Measurements from ENCODE around the gene KDM4F. TPM values are rescaled to one million over a fixed set of nuclear protein-coding genes. Genes with fewer than 3 reads are reported as not detected.
"Not testable (repeated sequence)": the region's sequence is repeated elsewhere in the genome, so short reads cannot be mapped to it uniquely, and the experiment has no call there.

The KDM4F gene
- not detected in 2 replicates for total RNA-seq (2014; rRNA removed; shearing (Covaris generic))

DNA sequence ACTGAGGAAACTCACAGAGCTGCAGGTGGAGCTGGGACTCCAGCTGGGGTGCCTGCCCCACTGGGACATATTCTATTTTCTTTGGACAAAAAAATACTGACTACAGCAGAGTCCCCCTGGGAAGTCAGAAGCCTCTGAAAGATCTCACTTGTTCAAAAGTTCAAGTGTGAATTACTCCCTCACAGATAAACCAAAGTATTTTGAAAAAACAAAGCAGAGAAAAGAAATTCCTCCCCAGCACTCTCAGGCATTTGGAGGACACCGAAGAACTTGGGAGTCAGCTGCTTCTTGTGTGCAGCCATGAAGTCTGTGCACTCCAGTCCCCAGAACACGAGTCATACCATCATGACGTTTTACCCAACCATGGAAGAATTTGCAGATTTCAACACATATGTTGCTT lies at the start of gene KDM4F:
KDM4F (plus strand) TSS at position 301 of the 400 bp plus-strand sequence.
- not testable (repeated sequence) for DNase-seq (ENCODE audit: low spot score)

DNA sequence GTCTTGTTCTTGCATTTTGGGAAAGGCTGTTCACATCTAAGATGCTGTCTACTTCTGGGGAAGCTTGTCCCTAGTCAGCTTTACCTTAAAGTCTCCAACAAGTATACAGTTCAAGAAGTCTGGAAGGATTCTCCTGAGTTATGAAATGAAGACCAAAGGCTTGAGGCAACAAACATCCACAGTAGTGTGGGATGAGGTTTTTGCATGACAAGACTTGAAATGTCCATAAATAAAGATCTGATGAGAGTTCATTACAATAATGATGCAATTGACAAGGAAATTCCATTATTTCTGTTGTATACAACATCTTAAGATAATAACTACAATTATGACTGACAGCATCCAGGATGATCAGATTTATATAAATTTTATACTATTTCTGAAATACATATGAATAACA lies 45.5 kb upstream of the KDM4F start:
- DNase-seq (ENCODE audit: low spot score), result no peak

DNA sequence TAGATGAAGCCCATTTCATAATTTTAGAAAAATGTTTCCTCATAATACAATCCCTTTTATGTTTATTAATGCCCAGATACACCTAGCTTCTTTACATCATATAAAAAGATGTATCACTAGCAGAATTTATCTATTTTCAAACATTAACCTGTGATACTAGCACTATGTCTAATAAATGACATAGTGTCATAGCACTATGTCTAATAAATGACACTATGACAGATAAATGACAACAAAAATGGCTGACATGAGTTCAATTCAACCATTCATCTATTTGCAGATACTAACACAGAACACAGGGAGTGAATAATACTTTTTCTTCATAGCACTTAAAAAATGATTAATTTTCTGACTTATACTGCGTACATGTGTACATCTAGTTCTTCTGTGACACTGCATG lies 43.6 kb upstream of the KDM4F start:
- DNase-seq (ENCODE audit: low spot score), result no peak

DNA sequence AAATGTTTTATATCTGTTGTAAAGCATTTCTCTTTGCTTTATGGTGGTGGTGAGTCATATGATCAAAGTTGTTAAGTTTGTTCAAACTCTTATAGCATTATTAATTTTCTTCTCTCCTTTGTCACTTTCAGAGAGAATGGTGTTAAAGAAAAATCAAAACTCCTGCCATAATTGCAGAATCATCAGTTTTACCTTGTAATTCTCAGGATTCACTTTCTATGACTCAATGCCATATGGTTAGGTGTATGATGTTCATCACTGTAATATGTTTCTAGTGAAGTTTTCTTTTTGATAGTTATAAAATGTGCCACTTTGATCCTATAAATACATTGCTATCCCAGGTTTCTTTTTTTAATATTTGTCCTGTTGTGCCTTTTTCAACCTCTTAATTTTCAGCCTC lies 37.8 kb upstream of the KDM4F start:
- DNase-seq (ENCODE audit: low spot score), result no peak

DNA sequence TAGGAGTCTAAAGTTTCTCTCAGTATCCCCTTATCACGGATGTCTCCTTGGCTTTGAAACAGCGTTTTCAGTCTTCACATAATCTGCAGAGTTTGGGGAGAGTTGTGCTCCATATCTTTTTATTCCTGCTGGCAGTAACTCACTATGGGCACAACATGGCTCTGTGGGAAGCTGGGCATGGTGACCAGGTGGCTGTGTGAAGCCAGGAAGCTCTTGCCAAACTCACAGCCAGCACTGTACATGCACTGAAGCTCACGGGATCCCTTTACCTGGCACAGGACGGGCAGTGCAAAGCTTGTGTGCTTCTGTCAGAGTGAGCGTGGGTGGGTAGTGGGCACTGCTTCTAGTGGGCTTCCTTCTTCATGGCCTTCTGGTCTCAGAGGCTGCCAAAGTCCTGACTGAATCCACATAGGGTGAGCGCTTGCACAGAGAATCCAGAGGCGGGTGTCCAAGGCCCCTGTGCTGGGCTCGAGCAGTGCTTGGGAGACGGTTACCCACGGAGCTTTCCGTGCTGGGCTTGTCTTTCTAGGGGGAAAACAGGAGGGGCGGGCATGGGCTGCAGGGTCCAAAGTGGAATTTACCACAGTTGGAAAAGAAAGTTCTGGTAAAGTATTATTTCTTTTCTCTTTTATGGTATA lies 34.9 kb upstream of the KDM4F start:
- DNase-seq (ENCODE audit: low spot score), result no peak

DNA sequence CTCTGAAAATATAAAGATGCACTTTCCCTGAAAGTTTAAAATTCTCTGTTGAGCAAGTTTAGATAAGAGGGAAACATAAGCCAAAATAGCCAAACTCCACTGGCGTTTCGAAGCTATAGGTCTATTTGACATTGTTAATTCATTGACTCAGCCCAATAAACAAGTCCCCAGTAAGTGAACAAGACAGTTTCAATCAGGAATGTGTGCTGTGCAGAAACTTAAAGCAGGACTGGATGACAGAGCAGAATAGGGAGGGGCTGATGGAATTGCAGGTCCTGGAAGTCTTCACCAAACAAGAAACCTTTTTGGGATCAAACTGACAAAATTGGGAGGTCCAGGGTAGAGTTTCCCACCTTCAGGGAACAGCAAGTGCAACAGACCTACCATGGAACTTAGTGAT lies 33.1 kb upstream of the KDM4F start:
- DNase-seq (ENCODE audit: low spot score), result no peak

DNA sequence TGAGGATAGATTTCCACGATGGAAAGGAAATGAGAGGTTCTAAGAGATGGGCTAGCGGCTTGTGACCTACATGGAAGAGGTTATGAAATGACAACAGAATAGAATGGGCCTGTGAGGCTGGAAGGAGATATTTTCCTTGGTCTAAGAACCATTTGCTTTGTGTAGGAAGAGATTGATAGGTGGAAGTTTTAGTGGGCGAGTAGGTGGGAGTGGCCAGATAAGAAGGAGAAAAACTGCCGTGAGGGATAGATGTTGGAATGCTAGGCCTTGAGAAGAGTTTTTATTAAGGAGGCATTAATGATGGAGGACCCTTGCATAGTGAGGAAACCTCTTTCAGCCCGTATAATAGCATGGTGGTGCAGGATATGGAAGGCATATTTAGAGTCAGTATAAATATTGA lies 27.8 kb upstream of the KDM4F start:
- not testable (repeated sequence) for DNase-seq (ENCODE audit: low spot score)

DNA sequence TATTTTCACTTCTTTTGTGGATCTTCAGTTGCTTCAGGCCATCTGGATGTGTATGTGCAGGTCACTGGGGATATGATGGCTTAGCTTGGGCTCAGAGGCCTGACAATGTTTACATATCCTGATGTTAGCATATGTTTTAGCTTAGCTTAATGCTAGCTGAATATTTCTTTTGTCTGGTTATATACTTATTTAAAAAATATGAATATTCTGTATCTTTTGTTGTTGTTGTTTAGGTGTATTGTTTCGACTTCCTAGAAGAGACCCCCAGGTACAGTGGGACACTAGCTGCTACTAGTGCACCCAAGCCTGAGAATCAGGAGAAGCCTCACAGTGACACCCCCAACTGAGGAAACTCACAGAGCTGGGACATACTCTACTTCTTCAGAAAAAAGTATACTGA lies 24.3 kb upstream of the KDM4F start, which contains the start of gene KDM4E:
KDM4E (plus strand) TSS at position 301 of the 400 bp plus-strand sequence. CDS start 300 bp downstream, outside the sequence.
- no peak for DNase-seq (ENCODE audit: low spot score)

DNA sequence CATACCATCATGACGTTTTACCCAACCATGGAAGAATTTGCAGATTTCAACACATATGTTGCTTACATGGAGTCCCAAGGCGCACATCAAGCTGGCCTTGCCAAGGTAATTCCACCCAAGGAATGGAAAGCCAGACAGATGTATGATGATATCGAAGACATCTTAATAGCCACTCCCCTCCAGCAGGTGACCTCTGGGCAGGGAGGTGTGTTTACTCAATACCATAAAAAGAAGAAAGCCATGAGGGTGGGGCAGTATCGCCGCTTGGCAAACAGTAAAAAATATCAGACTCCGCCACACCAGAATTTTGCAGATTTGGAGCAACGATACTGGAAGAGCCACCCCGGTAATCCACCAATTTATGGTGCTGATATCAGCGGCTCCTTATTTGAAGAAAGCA lies 23.6 kb upstream of the KDM4F start:
- not testable (repeated sequence) for DNase-seq (ENCODE audit: low spot score)

DNA sequence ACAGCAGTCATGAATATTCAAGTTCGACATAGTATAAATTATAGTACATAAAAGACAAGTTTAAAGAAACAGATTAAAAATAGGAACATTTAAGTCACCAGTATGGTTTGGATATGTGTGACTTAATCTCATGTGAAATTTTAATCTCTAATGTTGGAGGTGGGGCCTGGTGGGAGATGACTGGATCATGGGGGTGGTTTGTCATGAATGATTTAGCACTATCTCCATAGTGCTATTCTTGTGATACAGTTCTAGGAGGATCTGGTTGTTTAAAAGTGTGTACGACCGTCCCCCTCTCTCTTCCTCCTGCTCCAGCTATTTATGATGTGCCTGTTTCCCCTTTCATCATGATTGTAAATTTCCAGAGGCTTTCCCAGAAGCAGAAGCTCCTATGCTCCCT lies 20.9 kb upstream of the KDM4F start:
- DNase-seq (ENCODE audit: low spot score), result no peak

DNA sequence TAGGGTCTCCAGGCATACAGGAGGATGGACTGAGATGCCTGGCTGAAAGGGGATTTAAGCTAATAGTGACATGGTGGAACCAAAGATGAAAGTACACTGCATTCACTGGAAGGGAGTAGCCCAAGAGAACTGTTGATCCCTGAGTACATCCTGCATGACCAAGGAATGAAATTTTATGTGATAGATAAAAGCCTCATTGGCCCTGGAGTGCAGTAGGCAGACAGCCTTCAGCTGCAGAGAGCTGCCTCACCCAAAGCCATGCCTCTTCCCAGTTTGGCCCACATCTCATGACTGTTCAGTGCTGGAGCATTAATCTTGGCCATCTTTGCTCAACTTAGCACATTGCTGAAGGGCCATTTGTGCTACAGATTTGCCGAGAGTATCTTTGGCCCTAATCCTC lies 16.2 kb upstream of the KDM4F start:
- DNase-seq (ENCODE audit: low spot score), result no peak

DNA sequence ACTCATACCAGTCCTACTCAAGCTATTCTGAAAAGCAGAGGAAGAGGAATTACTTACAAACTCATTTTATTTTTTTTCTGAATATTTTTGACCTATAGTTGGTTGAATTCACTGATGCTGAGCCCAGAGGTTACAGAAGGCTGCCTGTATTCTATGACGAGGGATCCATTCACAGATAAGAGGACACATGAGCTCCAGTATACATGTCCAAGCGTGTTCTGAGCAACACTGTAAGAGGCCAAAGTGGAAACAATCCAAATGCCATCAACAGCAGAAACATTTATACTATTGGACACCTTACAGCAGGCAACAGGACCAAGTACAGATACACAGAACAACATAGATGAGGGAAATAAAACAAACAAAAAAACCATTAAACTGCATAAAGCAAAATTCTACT lies 13.9 kb upstream of the KDM4F start:
- no peak for DNase-seq (ENCODE audit: low spot score)

DNA sequence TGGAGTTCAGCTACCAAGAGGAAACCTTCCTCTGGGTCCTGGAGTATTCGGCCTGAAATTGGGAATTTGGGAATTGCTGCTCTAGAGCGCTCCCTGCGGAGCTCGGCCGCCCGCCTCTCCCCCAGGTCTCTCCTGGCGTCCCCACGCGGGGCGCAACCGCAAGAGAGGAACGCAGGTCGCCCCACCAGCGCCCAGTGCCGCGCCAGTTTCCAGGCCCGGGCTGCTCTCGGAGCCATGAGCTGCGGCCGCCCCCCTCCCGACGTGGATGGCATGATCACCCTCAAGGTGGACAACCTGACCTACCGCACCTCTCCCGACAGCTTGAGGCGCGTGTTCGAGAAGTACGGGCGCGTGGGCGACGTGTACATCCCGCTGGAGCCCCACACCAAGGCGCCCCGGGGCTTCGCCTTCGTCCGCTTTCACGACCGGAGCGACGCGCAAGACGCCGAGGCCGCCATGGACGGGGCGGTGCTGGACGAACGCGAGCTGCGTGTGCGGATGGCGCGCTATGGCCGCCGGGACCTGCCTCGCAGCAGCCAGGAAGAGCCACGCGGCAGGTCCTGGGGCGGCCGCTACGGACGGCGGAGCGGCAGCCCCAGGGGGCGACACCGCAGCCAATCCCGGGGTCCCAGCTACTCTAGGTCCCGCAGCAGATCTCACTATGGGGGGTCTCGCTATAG lies 11.7 kb upstream of the KDM4F start:
- not testable (repeated sequence) for DNase-seq (ENCODE audit: low spot score)

DNA sequence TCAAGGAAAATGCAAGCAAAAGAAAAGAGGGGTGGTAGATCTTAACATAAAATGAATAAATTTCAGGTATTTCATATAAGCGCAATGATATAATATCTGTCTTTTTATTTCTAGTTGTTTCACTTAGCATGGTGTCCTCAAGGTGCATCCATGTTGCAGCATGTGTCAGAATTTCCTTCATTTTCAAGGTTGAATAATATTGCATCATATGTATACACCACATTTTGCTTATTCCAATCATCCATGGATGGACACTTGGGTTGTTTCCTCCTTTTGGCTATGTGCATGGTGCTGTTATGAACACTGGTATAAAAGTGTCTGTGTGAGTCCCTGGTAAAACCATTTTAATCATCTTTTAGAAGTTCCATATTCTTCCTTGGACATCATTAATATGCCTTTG lies 7.0 kb upstream of the KDM4F start:
- no peak for DNase-seq (ENCODE audit: low spot score)

DNA sequence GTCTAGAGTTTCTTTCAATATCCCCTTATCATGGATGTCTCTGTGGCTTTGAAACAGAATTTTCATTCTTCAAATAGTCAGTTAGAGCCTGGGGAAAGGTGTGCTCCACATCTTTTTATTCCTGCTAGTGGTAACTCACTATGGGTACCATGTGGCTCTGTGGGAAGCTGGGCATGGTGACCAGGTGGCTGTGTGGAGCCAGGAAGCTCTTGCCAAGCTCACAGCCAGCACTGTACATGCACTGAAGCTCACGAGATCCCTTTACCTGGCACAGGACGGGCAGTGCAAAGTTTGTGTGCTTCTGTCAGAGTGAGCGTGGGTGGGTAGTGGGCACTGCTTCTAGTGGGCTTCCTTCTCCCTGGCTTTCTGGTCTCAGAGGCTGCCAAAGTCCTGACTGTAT lies 6.3 kb upstream of the KDM4F start:
- DNase-seq (ENCODE audit: low spot score), result no peak

DNA sequence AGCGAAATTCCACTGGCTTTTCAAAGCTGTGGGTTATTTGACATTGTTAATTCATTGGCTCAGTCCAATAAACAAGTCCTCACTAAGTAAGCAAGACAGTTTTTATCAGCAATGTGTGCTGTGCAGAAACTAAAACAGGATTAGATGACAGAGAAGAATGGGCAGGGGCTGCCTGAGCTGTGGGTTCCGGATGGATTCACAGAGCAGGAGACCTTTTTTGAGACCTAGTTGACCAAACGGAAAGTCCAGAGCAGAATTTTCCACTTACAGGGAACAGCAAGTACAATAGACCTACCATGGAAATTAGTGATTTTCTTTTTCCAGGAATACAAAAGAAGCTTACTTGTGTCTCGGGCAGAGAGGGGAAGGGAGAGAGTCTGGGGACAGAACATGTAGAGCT lies 5.2 kb upstream of the KDM4F start:
- DNase-seq (ENCODE audit: low spot score), result no peak

DNA sequence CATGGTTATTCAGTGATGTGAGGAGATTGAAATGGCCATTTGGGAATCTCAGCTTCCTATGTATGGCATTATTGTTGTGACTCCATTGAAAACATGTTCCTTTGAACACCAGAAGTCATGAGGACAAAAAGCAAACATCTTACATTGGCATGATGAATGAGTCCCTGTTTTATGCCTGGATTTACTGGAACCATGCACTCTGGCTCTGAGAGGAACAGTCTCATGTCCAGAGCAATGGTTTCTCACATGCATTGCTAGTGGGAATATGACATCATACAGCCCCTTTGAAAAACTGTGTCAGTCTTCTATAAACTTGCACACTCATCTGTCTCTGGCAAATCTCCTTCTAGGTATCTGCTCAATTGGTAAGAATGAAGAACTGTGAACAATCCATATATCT lies 3.4 kb upstream of the KDM4F start:
- DNase-seq (ENCODE audit: low spot score), result no peak

DNA sequence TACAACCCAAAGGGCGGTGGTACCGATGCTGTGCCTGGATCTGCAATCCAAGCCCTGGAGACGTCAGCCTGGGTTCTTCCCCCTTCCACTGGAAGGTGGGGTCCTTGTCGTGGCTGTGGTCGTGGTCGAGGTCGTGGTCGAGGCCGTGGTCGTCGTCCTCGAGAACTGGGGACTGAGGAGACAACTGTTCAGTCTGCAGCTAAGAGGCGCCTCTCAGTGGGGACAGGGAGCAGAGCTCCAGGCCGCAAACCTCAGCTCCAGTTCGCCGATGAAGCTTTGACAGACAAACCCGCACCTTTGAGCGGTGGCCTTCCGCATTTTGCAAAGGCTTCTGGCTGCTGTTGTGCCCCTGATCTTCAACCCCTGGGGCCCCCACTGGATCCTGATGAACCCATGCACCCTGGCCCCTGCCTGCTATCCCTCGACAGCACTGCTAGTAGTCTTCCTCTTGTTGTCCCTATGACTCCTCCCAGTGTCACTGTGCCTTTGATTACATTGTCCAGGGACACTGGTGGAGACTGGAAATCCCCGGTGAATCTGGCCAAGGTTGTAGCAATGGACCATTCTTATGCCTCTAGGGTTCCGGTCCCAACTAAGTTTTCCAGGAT lies 1.5 kb downstream of the KDM4F start:
- no peak for DNase-seq (ENCODE audit: low spot score)

DNA sequence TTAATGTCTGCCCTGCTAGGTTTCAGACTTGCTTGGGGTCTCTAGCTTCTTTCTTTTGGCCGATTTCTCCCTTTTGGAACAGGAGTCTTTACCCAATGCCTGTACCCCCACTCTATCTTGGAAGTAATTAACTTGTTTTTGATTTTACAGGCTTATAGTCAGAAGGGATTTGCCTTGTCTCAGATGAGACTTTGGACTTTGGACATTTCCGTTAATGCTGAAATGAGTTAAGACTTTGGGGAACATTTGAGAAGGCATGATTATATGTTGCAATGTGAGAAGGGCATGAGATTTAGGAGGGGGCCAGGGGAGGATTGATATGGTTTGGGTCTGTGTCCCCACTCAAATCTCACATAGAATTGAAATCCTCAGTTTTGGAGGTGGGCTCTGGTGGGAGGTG lies 5.1 kb downstream of the KDM4F start:
- DNase-seq (ENCODE audit: low spot score), result no peak

DNA sequence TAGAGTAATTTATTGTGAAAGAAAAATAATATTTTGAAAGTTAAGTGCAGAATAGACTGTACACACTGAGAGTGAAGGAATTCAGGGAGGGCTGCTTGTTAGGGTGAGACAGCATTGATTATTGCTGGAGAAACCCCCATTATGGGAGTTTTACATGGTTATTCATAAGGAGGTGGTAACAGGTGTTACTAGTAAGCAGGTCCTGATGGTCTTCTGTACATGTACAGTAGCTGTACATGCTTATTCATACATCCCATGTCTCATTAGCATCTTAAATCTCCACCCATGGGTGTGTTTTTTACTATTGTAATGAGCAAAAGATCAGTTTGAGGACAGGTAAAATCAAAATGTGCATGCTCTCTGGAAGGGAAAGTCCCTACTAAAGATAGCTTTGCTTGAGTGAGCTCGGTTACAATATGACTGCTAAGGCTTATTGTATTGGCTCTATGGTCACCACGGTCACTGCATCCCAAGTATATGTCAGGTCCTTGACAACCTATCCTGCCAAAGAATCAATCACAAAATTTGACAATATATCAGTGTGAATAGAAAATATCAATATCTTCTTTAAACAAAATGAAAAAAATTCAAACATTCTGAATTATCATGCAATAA lies 6.2 kb downstream of the KDM4F start:
- DNase-seq (ENCODE audit: low spot score), result no peak

DNA sequence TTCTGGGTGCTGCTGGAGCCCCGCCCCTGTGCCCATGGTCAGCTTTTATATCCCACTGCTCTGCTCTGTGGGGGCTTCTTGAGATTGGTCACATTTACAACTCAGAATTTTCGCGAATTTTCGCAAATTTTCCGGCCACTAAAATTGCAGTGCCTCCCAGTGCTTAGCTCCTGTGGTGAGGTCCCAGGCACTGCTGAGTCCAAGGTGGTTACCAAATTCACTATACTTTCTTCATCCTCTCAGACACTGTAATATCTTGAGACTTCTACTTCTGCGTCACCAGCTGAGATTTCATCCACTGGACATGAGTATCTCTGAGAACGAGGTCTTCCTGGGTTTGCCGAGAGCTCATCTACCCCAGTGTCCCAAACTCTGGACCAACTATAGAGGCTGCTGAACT lies 8.7 kb downstream of the KDM4F start:
- no peak for DNase-seq (ENCODE audit: low spot score)

DNA sequence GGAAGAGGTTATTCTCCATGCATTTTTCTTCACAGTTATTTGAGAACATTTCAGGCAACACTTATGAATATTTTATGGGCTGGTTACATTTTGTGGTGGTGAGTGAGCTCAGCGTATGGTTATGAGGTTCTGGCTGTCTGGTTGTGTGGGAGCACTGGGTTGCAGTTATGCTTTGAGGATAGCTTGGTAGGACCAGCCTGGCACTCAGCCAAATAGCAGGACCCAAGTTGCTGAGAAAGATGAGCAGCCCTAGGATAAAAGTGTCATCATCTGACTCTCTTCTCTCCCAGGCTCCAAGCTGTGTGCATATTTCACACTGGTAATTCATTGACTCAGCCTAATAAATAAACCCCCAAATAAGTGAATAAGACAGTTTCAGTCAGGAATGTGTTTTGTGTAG lies 9.4 kb downstream of the KDM4F start:
- DNase-seq (ENCODE audit: low spot score), result no peak

DNA sequence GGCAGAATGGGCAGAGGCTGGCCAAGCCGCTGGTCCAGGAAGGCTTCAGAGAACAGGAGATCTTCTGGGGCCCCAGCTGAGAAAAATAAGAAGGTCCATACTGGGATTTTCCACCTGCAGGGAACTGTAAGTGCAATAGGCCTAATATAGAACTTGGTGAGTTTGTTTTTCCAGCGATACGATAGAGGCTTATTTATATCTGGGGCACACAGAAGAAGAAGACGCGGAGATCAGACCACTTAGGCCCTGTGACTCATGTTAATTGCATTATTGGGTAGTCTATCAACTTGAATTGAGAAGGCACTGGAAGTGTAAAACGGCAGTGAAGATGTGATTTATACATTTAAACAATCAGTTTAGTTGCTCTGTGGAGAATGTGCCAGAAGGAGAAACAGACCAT lies 9.8 kb downstream of the KDM4F start:
- DNase-seq (ENCODE audit: low spot score), result no peak
